Amygdala (tissue), 56 donors: ENCODE data around the gene SLC34A3.

ENCODE experiments used
- DNase-seq, 56 donors: peaks; one replicate each; lab custom pipeline; 2025; lab: John Stamatoyannopoulos, UW

The SLC34A3 gene

GRCh38 chr9:137272241-137273094 is 41.8 kb downstream of the SLC34A3 start:
- no peak for DNase-seq

- DNase-seq: no peak
Observed at GRCh38 chr9:137273095-137273490, 42.4 kb downstream of the SLC34A3 start.

- no peak for DNase-seq
Observed at GRCh38 chr9:137273611-137274320, 43.1 kb downstream of the SLC34A3 start.

- no peak for DNase-seq
Observed at GRCh38 chr9:137275203-137275587, 44.5 kb downstream of the SLC34A3 start.

GRCh38 chr9:137275588-137276472 is 45.1 kb downstream of the SLC34A3 start:
- DNase-seq: no peak

GRCh38 chr9:137276473-137277328 is 46.0 kb downstream of the SLC34A3 start:
- peak in 2 of 56 donors; percentile 18 to 27 for DNase-seq

- DNase-seq: peak in 10 of 56 donors; percentile 8 to 50 (median 33)
Observed at GRCh38 chr9:137277329-137278041, 46.8 kb downstream of the SLC34A3 start, which contains the start of gene TOR4A. Gene TOR4A (plus strand): TSS chr9:137277726. CDS start chr9:137278690, 964 bp downstream.

- DNase-seq: no peak
Observed at GRCh38 chr9:137278061-137278701, 47.5 kb downstream of the SLC34A3 start.

- DNase-seq: no peak
Observed at GRCh38 chr9:137278721-137279711, 48.3 kb downstream of the SLC34A3 start.

- no peak for DNase-seq
Observed at GRCh38 chr9:137279741-137280473, 49.2 kb downstream of the SLC34A3 start.

- DNase-seq: no peak
Observed at GRCh38 chr9:137280474-137281344, 50.0 kb downstream of the SLC34A3 start.

GRCh38 chr9:137281345-137282116 is 50.8 kb downstream of the SLC34A3 start:
- DNase-seq: no peak
